Tibial artery (tissue), 4 donors: ENCODE measurements around the gene FAM168A.

ENCODE experiments used
- DNase-seq, 2 donors: peaks; one replicate each; pipeline ENCODE4 v3.0.0-alpha.2; 2019
- H3K27ac ChIP-seq, 2 donors: fragments of 200-600 bp; sonication (generic) in 1 of 2; 1 replicate in 1 of 2; 2 replicates in 1 of 2; pipeline ENCODE4 v1.5.1; 2018 to 2019; ENCODE audit warnings: mild to moderate bottlenecking in 1 of 2
- H3K27me3 ChIP-seq, 2 donors: fragments of 200-600 bp; sonication (generic) in 1 of 2; one replicate each; pipeline versions ENCODE4 v1.5.1 to v1.6.0; 2016 to 2019
- H3K36me3 ChIP-seq, 3 donors: fragments of 200-600 bp; sonication (generic) in 2 of 3; one replicate each; pipeline ENCODE4 v1.5.1; 2016 to 2019; ENCODE audit warnings: mild to moderate bottlenecking in 2 of 3
- H3K4me1 ChIP-seq, 4 donors: fragments of 200-600 bp; sonication (generic) in 2 of 4; 1 replicate in 3 of 4; 2 replicates in 1 of 4; pipeline ENCODE4 v1.5.1; 2016 to 2019
- H3K4me3 ChIP-seq, 2 donors: fragments of 200-600 bp; sonication (generic) in 1 of 2; 1 replicate in 1 of 2; 2 replicates in 1 of 2; pipeline ENCODE4 v1.5.1; 2018 to 2019; ENCODE audit warnings: mild to moderate bottlenecking in 2 of 2
- H3K9me3 ChIP-seq, 3 donors: fragments of 200-600 bp; sonication (generic) in 1 of 3; one replicate each; pipeline ENCODE4 v1.5.1; 2016 to 2019
- intact Hi-C: fragments of 100-400 bp; cut with DNase I; formaldehyde crosslinking; loops from one replicate; pipeline ENCODE4 v1.15.0; 2023; ENCODE audit warnings: low total_unique reads
- TF ChIP-seq, protein P1 (sequence below), 2 experiments: fragments of 200-600 bp in 1 of 2; fragments of 450-650 bp in 1 of 2; IDR thresholded peaks; one replicate each; pipeline ENCODE4 v1.5.1; 2017 to 2019; ENCODE audit warnings: antibody characterized with exemption in 2 of 2, mild to moderate bottlenecking in 1 of 2, moderate library complexity in 1 of 2

Gene FAM168A

GRCh38 chr11:73353422-73353821 is 244.5 kb downstream of the FAM168A start:
- Histone ChIP-seq H3K9me3 (no peaks in the 10 kb centered on the region), H3K27me3 (no peaks in the 10 kb centered on the region), H3K4me1 (peaks cover 0 to 56% (median 30%) of the 10 kb centered on the region in 4 donors), H3K36me3 (peaks cover 37 to 71% (median 58%) of the 10 kb centered on the region in 3 donors), H3K4me3 (no peak overlapping the region), H3K27ac (peak overlapping the region in 1 of 2 donors; percentile 20)
- intact Hi-C loops, result no loop called here
- no peak for DNase-seq
- TF ChIP-seq, protein P1, sequence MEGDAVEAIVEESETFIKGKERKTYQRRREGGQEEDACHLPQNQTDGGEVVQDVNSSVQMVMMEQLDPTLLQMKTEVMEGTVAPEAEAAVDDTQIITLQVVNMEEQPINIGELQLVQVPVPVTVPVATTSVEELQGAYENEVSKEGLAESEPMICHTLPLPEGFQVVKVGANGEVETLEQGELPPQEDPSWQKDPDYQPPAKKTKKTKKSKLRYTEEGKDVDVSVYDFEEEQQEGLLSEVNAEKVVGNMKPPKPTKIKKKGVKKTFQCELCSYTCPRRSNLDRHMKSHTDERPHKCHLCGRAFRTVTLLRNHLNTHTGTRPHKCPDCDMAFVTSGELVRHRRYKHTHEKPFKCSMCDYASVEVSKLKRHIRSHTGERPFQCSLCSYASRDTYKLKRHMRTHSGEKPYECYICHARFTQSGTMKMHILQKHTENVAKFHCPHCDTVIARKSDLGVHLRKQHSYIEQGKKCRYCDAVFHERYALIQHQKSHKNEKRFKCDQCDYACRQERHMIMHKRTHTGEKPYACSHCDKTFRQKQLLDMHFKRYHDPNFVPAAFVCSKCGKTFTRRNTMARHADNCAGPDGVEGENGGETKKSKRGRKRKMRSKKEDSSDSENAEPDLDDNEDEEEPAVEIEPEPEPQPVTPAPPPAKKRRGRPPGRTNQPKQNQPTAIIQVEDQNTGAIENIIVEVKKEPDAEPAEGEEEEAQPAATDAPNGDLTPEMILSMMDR (IDR thresholded peaks at IDR 0.05), result no peak

DNA sequence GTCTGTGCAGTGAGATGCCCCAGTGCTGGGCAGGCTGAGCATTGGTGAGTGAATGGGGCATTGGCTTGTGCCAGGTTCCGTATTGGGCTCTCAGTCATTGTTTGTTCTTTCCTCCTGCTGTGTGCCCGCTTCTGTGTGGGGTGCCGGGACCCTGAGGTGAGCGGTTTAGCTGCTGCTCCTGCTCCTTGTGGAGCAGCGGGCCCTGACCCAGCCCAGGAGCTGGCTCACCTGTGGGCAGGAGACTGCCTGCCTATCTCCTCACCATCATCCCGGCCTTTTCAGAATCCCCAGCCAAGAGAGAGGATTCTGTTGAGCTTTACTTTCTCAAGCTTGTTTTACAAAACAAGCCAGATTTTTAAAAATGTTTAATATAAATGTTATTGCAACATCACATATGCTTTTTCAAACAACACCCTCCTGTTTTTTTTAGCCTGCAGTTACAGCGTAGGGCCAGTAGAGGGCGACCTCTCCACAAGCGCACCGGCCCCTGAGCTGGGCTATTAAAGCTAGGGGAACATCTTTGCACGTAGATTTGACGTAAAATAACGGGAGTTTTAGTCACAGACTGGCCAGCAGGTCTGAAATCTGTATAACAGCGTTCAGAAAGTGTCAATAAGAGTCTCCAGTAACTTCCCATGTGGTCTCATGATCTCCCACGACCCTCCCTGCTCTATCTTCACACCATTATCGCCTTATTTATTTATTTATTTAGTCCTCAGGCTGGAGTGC is 246.8 kb downstream of the FAM168A start:
- intact Hi-C loops, result loop anchor here (1.0 kb wide), 1 partner anchor 42 kb away; no protein-coding TSS in a partner anchor
- peak in 1 of 2 donors; percentile 54 for DNase-seq
- Histone ChIP-seq H3K4me1 (peaks cover 0 to 50% (median 21%) of the 10 kb centered on the region in 4 donors), H3K27me3 (no peaks in the 10 kb centered on the region), H3K4me3 (no peak overlapping the region), H3K9me3 (no peaks in the 10 kb centered on the region), H3K36me3 (peaks cover 25 to 69% (median 52%) of the 10 kb centered on the region in 3 donors), H3K27ac (peak overlapping the region; percentile 39 to 64)
- TF ChIP-seq, protein P1 (IDR thresholded peaks at IDR 0.05), result peak; percentile 93 to 98
